ENCODE measurements around the gene ITGAL.
"Not testable (repeated sequence)": the region's sequence is repeated elsewhere in the genome, so short reads cannot be mapped to it uniquely, and the experiment has no call there.

ITGAL gene

GRCh38 chr16:30472328-30472942 lies at the start of gene ITGAL:
TSS of gene ITGAL (plus strand) at chr16:30472742. CDS start at chr16:30472838, 96 bp downstream.
- DNase-seq, result peak; percentile 86

DNA sequence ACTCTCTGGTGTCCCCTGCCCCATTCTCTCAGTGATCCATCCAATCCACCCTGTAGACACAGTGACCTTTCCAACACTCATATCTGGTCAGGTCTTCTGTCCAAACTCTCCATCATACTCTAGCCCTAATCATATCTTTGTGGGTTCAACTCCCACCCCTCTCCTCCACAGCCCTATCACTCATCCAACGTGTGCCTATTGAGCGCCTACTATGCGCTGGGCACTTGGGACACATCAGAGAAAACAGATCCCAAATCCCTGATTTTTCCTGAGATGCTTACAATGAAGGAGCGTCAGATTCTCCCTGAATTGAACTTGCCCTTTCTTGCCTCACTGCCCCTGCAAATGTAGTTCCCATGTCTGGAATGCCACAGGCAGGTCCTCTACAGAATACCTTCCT lies 44.5 kb upstream of the ITGAL start:
- no peak for DNase-seq

DNA sequence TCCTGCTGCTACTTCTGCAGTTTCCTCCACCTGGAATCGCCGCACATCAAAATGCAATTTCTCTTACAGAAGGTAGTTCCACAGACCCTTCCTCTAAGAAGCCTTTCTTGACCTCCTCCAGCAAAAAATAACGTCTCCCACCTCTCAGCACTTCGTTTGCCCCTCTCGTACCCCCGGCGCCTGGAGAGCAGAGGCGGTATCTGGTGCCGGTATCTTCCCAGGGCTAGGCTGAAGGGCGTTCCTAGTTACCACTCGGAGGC lies 43.2 kb upstream of the ITGAL start:
- DNase-seq, result no peak

DNA sequence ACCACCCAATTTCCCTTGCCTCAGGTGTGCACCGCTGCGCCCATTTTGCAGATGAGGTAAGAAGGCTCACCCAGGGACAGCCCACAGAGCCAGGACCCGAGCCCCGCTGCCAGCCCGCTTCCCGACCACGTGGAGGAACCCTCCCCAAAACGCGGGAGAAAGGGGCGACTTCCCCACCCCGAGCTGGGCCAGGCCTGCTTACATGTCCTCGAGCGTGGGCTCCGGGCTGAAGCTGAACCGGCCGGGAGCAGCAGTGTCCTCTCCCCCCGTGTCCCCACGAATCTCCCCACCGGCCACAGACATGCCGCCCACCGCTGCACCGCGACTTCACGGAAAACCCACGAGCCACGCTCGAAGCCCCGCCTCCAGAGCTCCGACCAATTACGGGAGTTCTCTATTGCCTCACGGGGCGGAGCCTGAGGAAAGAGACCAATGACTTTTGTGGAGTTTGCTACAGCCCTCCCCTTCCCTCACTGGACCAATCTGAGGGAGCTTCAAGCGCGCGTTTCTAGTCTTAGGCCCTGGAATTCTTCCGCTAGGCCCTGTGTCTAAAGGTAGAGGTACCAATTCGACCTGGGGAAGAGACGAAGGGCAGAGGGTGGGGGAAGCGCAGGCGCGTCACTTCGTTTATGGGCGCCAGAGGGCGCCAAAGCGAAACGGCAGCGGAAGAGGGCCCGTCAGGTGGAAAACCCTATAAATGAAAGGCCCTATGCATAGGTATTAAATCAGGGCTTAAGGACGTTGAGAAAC lies 42.7 kb upstream of the ITGAL start, which contains the start of gene DCTPP1:
Gene DCTPP1 (minus strand): TSS at position 353 of the 750 bp plus-strand sequence. CDS start 50 bp downstream, at position 303.
- peak; percentile 99 for DNase-seq

DNA sequence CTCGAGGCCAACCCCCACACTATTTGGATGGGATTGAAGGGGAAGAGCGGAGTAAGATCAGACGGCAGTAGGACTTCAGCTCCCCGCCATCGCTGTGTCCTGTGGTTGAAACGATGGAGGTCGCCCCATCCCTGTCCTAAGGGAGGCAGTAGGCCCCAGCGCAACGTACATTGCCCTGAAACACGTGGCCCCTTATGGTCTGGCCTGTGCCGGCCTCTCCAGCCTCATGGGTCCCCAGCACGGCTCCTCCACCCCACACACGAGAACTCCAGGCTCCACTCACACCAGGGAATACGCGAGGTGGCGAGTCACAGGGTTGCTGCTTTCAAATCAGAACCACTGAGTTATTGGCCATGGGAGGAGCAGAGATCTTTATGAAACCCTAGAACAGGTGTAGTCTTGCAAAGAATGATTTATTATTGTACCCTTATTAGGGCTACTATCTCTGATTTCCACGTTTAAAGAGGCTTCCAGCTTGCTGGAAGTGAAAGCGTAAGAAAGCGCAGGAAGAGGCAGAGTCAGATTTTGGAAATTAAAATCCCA lies 42.0 kb upstream of the ITGAL start:
- no peak for DNase-seq

- DNase-seq, result no peak
Measured at GRCh38 chr16:30434852-30435251, 37.7 kb upstream of the ITGAL start.

- no peak for DNase-seq
Measured at GRCh38 chr16:30437511-30438046, 35.0 kb upstream of the ITGAL start.

- DNase-seq, result no peak
Measured at GRCh38 chr16:30438835-30439234, 33.7 kb upstream of the ITGAL start.

DNA sequence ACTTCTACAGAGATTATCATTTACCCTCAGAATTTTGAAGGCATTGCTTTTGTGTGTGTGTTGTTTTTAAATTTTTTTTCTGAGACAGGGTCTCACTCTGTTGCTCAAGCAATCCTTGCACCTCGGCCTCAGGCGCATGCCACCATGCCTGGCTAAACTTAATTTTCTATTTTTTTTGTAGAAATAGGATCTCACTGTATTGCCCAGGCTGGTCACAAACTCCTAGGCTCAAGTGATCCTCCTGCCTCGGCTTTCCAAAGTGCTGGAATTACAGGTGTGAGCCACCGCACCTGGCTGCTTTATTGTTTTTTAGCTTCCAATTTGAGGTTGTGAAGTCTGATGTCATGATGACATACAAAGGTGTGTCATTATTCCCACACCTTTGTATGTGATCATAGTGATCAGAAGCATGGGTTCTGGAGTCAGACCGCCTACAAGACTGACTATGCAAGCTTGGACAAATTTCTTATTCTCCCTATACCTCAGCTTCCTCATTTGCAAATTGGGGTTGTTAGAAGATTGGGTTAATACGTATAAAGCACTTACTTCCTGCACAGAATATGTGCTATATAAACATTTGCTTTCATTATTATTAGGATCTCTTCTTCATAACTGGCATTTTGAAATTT lies 32.7 kb upstream of the ITGAL start:
- DNase-seq, result no peak

DNA sequence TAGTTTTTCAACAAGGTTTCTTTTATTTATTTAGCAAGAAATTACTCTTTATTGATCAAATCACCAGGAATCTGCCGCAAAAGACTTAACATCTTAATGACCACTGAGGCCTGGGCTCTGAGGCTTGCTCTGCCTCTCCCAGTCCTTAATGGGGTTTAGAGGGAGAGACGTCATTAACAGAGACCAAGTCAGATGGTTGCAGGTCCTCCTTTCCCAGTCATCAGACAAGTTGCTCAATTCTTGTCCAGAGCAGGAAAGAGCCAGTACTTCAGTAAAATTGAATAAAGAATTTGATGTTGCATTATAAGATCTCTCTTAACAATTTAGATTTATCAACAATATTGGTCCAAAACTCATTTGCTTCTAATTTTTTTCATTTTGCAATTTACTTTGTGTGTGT lies 28.9 kb upstream of the ITGAL start:
- DNase-seq, result no peak

DNA sequence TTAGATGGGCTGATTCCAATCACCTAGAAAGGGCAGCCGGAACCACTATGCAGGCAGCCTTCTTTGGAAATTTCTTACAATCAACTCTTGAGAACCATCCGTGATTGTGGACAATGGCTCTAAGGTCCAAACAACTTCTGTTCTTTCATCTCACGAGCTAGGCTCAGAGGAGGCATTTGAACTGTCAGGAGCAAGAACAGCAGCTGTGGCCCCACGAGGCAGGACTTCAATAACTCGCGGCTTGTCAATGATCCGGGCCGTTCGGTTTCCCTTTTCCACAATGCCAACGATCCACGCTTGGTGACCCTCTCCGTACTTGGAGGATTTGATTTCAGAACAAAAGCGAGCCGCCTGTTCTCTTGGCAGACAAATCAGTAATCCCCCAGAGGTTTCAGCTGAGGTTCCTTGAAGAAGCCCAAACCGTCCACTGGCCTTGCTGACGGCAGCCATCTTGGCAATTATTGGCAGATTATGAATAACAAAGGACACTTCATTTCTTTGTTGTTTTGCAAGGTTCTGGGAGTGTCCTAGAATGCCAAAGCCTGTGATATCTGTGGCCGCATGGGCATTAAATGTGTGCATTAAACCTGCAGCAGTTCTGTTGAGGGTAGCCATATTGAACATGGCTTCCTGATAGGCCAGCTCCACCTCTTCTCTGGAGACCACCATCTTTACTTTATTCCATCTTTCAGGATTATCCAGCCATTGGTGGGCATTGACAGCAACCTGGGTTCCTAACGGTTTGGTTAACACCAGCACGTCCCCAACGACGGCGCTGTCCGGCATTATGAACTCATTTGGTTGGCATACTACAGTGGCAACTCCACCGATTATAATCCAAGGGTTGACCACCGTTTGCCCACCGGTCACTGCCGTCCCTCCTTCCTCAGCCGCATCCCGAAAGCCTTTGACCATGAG lies 28.1 kb upstream of the ITGAL start:
- DNase-seq, result no peak

DNA sequence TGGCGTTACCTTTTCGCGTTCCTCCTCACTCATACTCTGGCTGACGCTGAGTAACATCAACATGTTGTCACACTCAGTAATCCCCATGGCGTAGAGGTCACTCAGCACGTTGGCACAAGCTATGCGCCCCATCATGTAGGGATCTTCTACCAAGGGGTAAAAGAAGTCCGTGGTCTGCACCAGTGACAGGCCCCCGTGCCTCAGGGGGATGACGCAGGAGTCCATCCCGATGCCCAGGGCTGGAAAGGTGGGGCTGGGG lies 27.5 kb upstream of the ITGAL start:
- no peak for DNase-seq

GRCh38 chr16:30445408-30446202 lies 26.9 kb upstream of the ITGAL start, which contains the start of gene SEPHS2:
TSS of gene SEPHS2 (minus strand) at chr16:30445874. CDS start at chr16:30445727, 147 bp downstream.
- DNase-seq, result peak; percentile 94

DNA sequence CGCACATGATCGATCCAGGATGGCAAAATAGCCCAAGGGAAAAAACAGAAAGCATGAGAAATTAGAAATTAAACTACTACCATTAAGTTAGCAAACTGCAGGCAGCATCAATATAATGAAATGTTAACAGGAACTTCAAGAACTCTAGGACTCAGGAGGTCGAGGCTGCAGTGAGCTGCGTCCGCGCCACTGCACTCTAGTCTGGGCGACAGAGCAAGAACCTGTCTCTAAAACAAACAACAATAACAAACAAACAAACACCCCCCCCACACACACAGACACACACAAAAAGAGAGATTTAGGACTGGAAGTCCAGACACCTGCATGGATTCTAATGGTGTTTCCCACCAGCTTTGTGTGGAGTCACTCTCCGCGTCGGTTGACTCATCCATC lies 26.3 kb upstream of the ITGAL start:
- DNase-seq, result no peak

DNA sequence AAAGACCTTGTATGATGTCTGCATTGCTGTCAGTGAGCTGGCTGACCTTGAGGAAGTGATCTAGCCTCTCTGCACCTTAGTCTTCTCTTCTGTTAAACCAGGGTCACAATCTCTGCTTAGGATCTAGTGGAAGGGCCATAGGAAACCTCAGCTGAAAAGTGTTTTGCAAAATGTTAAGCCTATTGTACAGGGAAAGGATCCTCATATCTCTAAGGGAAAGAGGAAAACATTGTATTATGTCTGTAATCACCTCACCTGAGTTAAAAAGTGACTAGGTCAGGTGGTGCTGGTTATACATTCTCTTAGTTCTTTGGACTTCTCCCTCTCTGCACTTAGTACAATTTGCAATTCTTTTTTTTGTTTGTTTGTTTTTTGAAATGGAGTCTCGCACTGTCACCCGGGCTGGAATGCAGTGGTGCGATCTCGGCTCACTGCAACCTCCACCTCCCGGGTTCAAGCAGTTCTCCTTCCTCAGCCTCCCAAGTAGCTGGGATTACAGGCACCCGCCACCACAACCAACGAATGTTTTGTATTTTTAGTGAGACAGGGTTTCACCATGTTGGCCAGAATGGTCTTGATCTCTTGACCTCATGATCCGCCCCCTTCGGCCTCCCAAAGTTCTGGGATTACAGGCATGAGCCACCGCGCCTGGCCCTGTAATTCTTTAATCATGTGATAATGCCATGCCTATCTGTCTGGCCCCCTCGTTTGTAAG lies 24.9 kb upstream of the ITGAL start:
- no peak for DNase-seq

GRCh38 chr16:30449116-30449435 lies 23.5 kb upstream of the ITGAL start:
- no peak for DNase-seq

DNA sequence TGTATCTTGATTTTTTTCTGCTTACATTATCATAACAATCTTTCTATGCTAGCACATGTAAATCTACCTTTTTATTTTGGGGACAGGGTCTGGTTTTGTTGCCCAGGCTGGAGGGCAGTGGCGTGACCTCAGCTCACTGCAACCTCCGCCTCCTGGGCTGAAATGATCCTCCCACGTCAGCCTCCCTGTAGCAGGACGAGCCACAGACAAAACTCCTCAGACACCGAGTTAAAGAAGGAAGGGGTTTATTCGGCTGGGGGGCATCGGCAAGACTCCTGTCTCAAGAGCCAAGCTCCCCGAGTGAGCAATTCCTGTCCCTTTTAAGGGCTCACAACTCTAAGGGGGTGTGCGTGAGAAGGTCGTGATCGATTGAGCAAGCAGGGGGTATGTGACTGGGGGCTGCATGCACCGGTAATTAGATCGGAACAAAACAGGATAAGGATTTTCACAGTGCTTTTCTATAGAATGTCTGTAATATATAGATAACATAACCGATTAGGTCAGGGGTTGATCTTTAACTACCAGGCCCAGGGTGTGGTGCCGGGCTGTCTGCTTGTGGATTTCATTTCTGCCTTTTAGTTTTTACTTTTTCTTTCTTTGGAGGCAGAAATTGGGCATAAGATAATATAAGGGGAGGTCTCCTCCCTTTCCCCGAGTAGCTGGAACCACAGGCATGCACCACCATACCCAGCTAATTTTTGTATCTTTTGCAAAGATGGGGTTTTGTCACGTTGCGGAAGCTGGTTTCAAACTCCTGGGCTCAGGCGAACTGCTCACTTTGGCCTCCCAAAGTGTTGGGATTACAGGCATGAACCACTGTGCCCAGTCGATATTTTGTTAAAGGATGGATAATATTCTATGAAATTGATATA lies 19.6 kb upstream of the ITGAL start:
- not testable (repeated sequence) for DNase-seq

- no peak for DNase-seq
Measured at GRCh38 chr16:30456302-30456701, 16.2 kb upstream of the ITGAL start.

- DNase-seq, result no peak
Measured at GRCh38 chr16:30457256-30457655, 15.3 kb upstream of the ITGAL start.

DNA sequence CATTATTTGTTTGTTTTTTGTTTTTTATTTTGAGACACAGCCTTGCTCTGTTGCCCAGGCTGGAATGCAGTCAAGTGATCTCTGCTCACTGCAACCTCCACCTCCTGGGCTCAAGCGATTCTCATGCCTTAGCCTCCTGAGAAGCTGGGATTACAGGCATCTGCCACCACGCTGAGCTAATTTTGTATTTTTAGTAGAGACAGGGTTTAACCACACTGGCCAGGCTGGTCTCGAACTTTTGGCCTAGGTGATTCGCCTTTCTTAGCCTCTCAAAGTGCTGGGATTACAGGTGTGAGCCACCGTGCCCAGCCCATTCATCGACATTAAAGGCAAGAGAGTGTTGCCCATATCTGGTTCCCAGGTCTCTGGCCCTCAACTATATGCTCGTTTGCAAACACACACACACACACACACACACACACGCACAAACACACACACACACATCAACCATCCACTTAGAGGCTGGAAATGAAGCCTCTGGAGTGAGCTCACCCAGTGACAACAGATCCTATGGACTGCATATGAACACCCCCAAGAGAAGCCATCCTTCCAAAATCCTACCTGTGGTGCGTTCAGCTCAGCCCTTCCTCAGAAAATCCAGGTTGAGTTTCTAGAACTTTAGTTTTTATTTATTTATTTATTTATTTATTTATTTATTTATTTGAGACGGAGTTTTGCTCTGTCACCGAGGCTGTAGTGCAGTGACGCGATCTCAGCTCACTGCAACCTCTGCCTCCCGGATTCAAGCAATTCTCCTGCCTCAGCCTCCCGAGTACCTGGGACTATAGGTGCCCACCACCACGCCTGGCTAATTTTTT lies 14.6 kb upstream of the ITGAL start:
- DNase-seq, result no peak
